PC-3 (cell line): Measurements from ENCODE around the gene RC3H2. TPM values are rescaled to one million over a fixed set of nuclear protein-coding genes. Genes with fewer than 3 reads are reported as not detected.
A peak's percentile ranks its signal among the peaks of the same experiment; 100 is the strongest.

ENCODE experiments used
- ATAC-seq: fragments of 200-7000 bp; cut with Tn5 transposase; 2 replicates; pipeline ENCODE4 v1.9.1; 2020; ENCODE audit warnings: mild to moderate bottlenecking, moderate library complexity
- BruUV-seq: library from RNA; stranded (reverse); fragments of 400-500 nt; replicated peaks from 2 replicates; lab custom pipeline; 2021; lab: Mats Ljungman, UMichigan
- CTCF ChIA-PET: fragments of 300-600 bp; sonication (Branson Sonifier 250); formaldehyde crosslinking; loops from one replicate; lab custom pipeline; 2022; ENCODE audit warnings: antibody characterized with exemption; lab: Charles Lee
- POLR2A ChIA-PET: fragments of 300-600 bp; sonication (Branson Sonifier 250); formaldehyde crosslinking; loops from one replicate; lab custom pipeline; 2022; ENCODE audit warnings: antibody characterized with exemption; ENCODE audit not compliant: unreplicated experiment; lab: Charles Lee
- DNase-seq: peaks from one replicate; pipeline ENCODE4 v3.0.0-alpha.2; 2015
- H2AFZ ChIP-seq: fragments of 300-600 bp; sonication (generic); 2 replicates; pipeline ENCODE4 v1.6.0; 2016; ENCODE audit warnings: antibody characterized with exemption, low read length
- H3F3A ChIP-seq: fragments of 300-600 bp; sonication (generic); one replicate; pipeline ENCODE4 v1.6.0; 2017; ENCODE audit warnings: antibody characterized with exemption, low read length, control low read depth, mild to moderate bottlenecking; ENCODE audit not compliant: unreplicated experiment
- H3K27ac ChIP-seq: fragments of 300-600 bp; sonication (generic); 2 replicates; pipeline ENCODE4 v1.5.1; 2016; ENCODE audit warnings: mild to moderate bottlenecking, low read length
- H3K27me3 ChIP-seq: fragments of 300-600 bp; sonication (generic); 2 replicates; pipeline ENCODE4 v1.6.1; 2016; ENCODE audit warnings: low read length, mixed read lengths
- H3K36me3 ChIP-seq: fragments of 300-600 bp; sonication (generic); 2 replicates; pipeline ENCODE4 v1.6.1; 2016; ENCODE audit warnings: low read depth, mixed run types, low read length, mixed read lengths
- H3K4me1 ChIP-seq: fragments of 300-600 bp; sonication (generic); 2 replicates; pipeline ENCODE4 v1.5.1; 2016; ENCODE audit warnings: low read length; ENCODE audit not compliant: insufficient read depth
- H3K4me2 ChIP-seq: fragments of 300-600 bp; sonication (generic); 2 replicates; pipeline ENCODE4 v1.6.0; 2016; ENCODE audit warnings: low read length
- H3K4me3 ChIP-seq: fragments of 300-600 bp; sonication (generic); 2 replicates; pipeline ENCODE4 v1.5.1; 2016; ENCODE audit warnings: mild to moderate bottlenecking, low read length, mixed read lengths
- H3K79me2 ChIP-seq: fragments of 300-600 bp; sonication (generic); 2 replicates; pipeline ENCODE4 v1.6.1; 2017; ENCODE audit warnings: low read length, mixed read lengths
- H3K9ac ChIP-seq: fragments of 300-600 bp; sonication (generic); 2 replicates; pipeline ENCODE4 v1.6.0; 2016; ENCODE audit warnings: mild to moderate bottlenecking, low read length
- H3K9me2 ChIP-seq: fragments of 300-600 bp; sonication (generic); replicated peaks from 2 replicates; pipeline ENCODE4 v1.6.1; 2016; ENCODE audit warnings: mixed run types, low read length, mixed read lengths
- H3K9me3 ChIP-seq: fragments of 300-600 bp; sonication (generic); 2 replicates; pipeline ENCODE4 v1.6.1; 2016; ENCODE audit warnings: low read length, mixed read lengths
- H4K20me1 ChIP-seq: fragments of 300-600 bp; sonication (generic); 2 replicates; pipeline ENCODE4 v1.6.1; 2016; ENCODE audit warnings: low read length, mixed read lengths
- CTCF ChIP-seq: fragments of 300-600 bp; sonication (generic); conservative IDR thresholded peaks from 2 replicates; pipeline ENCODE4 v1.5.1; 2017; ENCODE audit warnings: antibody characterized with exemption, low read depth, mild to moderate bottlenecking, low read length
- EZH2 ChIP-seq: fragments of 300-600 bp; sonication (generic); IDR thresholded peaks from one replicate; pipeline ENCODE4 v1.6.1; 2017; ENCODE audit warnings: antibody characterized with exemption, mild to moderate bottlenecking, low read length; ENCODE audit not compliant: unreplicated experiment
- EZH2phosphoT487 ChIP-seq: fragments of 300-600 bp; sonication (generic); IDR thresholded peaks from 2 replicates; pipeline ENCODE4 v1.6.1; 2018; ENCODE audit warnings: mild to moderate bottlenecking, antibody characterized with exemption, low read length, borderline replicate concordance
- intact Hi-C: fragments of 100-400 bp; cut with micrococcal nuclease; formaldehyde crosslinking; loops from 2 replicates; pipeline ENCODE4 v1.9.0; 2023
- total RNA-seq: library from RNA; depleted of rRNA; stranded (reverse); fragments of >200 nt; gene quantifications from 2 replicates; pipeline ENCODE4 v1.2.3, GENCODE V29; 2014

Gene RC3H2
- total RNA-seq, 1 experiment from 2014 or later = 23.0 TPM

DNA sequence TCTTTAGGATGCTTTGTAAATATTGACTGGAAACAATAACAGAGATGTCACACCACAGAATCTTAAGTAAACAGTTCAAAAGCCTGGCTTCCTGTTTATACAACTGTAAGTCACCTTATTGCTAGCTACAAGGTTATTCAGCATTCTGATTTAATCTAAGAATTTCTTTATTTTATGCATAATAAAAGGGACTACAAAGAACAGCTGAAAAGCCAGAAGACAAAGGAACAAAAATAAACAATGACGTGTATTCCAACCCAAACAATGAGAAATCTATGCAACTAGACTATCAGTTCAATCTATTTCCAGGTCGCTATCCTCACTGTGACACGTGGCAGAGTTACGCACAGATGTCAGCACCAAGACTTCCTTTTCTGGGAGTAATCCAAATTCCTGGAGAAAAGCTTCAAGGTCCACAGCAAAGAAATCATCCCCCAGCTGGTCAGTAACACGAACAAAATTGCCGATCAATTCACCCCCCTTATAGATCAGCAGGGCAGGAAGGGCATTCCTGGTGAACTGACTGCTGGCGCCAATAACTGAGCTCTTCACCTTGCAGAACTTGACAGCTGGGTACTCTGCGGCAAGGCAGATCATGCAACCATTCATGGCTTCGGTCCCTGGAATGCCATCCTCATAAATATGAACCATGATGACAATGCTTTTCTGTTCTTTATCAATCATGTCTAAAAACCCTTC, 85.2 kb downstream of the RC3H2 start:
- Histone ChIP-seq H3K4me3 (no peak overlapping the region), H3K4me1 (peaks cover 16% of the 10 kb centered on the region), H3K36me3 (peaks cover 4% of the 10 kb centered on the region; the same call in 1 of the 2 replicates), H3F3A (no peaks in the 10 kb centered on the region), H3K27ac (peak overlapping the region; percentile 37), H3K9me2 (no peaks in the 10 kb centered on the region), H3K9me3 (no peaks in the 10 kb centered on the region), H3K27me3 (no peaks in the 10 kb centered on the region), H3K4me2 (peak overlapping the region; percentile 26; the same call in 1 of the 2 replicates), H2AFZ (no peak overlapping the region), H3K79me2 (peaks cover 10% of the 10 kb centered on the region), H4K20me1 (0 out of 2 replicates have a peak, but pooled peaks cover 10% of the 10 kb centered on the region), H3K9ac (no peak overlapping the region)
- ChIA-PET CTCF (interaction anchor here (0.6 kb wide), 1 partner anchor 302 kb away, joined by 3 read pairs; no protein-coding TSS in a partner anchor), POLR2A (no interaction called here)
- no peak for TF ChIP-seq EZH2phosphoT487
- TF ChIP-seq EZH2 = no peak
- no peak for TF ChIP-seq CTCF
- ATAC-seq (peak; percentile 85), DNase-seq (peak; percentile 39)
- intact Hi-C loops = no loop called here
- BruUV-seq = no TSS peak

DNA sequence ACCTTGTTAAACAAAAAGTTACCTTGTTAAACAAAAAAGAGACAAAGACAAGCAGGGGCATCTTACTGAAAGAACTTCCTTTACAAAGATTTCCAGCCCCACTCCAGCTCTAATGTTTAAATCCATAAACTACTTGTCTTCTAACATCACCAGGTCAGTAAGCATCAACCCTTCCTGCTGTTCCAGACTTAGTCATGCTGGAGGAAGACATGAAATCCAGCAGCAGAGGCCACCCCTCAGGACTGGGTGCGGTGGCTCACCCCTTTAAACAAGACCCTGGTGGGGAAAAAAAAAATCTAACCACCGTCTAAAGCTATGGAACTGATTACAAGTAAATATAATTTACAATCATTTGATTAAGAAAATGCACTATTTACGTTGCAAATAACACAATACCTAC, 85.8 kb downstream of the RC3H2 start:
- peak overlapping the region; percentile 37; the same call in 1 of the 2 replicates for H3K27ac ChIP-seq
- H3K4me1 ChIP-seq = peaks cover 16% of the 10 kb centered on the region
- 0 out of 2 replicates have a peak, but pooled peaks cover 10% of the 10 kb centered on the region for H4K20me1 ChIP-seq
- no peak overlapping the region for H3K9ac ChIP-seq
- no peak overlapping the region for H3K4me3 ChIP-seq
- H3K9me3 ChIP-seq = no peaks in the 10 kb centered on the region
- no TSS peak for BruUV-seq
- no peak overlapping the region for H2AFZ ChIP-seq
- peak; percentile 63 for ATAC-seq
- peak; percentile 12 for DNase-seq
- intact Hi-C loops = no loop called here
- TF ChIP-seq CTCF = no peak
- no peak for TF ChIP-seq EZH2phosphoT487
- no peak for TF ChIP-seq EZH2
- H3F3A ChIP-seq = no peaks in the 10 kb centered on the region
- ChIA-PET POLR2A (no interaction called here), CTCF (interaction anchor here (0.6 kb wide), 1 partner anchor 302 kb away, joined by 3 read pairs; no protein-coding TSS in a partner anchor)
- H3K79me2 ChIP-seq = peaks cover 4% of the 10 kb centered on the region
- H3K36me3 ChIP-seq = peaks cover 3% of the 10 kb centered on the region; the same call in 1 of the 2 replicates
- H3K9me2 ChIP-seq = no peaks in the 10 kb centered on the region
- no peaks in the 10 kb centered on the region for H3K27me3 ChIP-seq
- 0 out of 2 replicates have a peak overlapping the region, but pooled peaks have one; percentile 26 for H3K4me2 ChIP-seq
